H9 (cell line): ENCODE data around the gene DOCK9. TPM values are rescaled to one million over a fixed set of nuclear protein-coding genes. Genes with fewer than 3 reads are reported as not detected.

Source experiments
- DNase-seq: peaks from one replicate; pipeline ENCODE4 v3.0.0-alpha.2; 2017
- H2AFZ ChIP-seq: one replicate; pipeline ENCODE4 v1.6.1; 2013; ENCODE audit warnings: mild to moderate bottlenecking, low read length, control low read depth, moderate library complexity
- H2AK5ac ChIP-seq: 2 replicates; pipeline ENCODE4 v1.6.1; 2013; ENCODE audit warnings: low read length, control low read depth, mixed read lengths; ENCODE audit not compliant: insufficient read length
- H2BK120ac ChIP-seq: one replicate; pipeline ENCODE4 v1.6.1; 2013; ENCODE audit warnings: low read depth, mild to moderate bottlenecking, low read length, control low read depth, inconsistent platforms; ENCODE audit not compliant: poor library complexity, severe bottlenecking
- H2BK12ac ChIP-seq: 2 replicates; pipeline ENCODE4 v1.6.1; 2013; ENCODE audit warnings: low read length, control low read depth, mixed read lengths, low read depth; ENCODE audit not compliant: insufficient read length
- H2BK15ac ChIP-seq: 2 replicates; pipeline ENCODE4 v1.6.1; 2013; ENCODE audit warnings: low read depth, low read length, control low read depth
- H2BK20ac ChIP-seq: one replicate; pipeline ENCODE4 v1.6.1; 2013; ENCODE audit warnings: low read depth, mild to moderate bottlenecking, low read length, control low read depth, inconsistent platforms; ENCODE audit not compliant: poor library complexity, severe bottlenecking
- H2BK5ac ChIP-seq: 2 replicates; pipeline ENCODE4 v1.6.1; 2013; ENCODE audit warnings: low read length, control low read depth, mixed read lengths; ENCODE audit not compliant: insufficient read length
- H3K14ac ChIP-seq: 2 replicates; pipeline ENCODE4 v1.6.1; 2013; ENCODE audit warnings: low read length, control low read depth; ENCODE audit not compliant: insufficient read depth
- H3K18ac ChIP-seq: 2 replicates; pipeline ENCODE4 v1.6.1; 2013; ENCODE audit warnings: low read depth, mild to moderate bottlenecking, mixed read lengths, low read length, control low read depth; ENCODE audit not compliant: insufficient read length
- H3K23ac ChIP-seq: 2 replicates; pipeline ENCODE4 v1.6.1; 2013; ENCODE audit warnings: low read length, control low read depth, mixed read lengths, low read depth; ENCODE audit not compliant: insufficient read length
- H3K23me2 ChIP-seq: 2 replicates; pipeline ENCODE4 v1.6.1; 2013; ENCODE audit warnings: low read depth, mild to moderate bottlenecking, mixed read lengths, low read length, control low read depth; ENCODE audit not compliant: insufficient read length, poor library complexity, severe bottlenecking
- H3K27ac ChIP-seq: 2 replicates; pipeline ENCODE4 v1.5.1; 2013; ENCODE audit warnings: low read length, control low read depth, mixed read lengths, low read depth; ENCODE audit not compliant: insufficient read length
- H3K27me3 ChIP-seq: 2 replicates; pipeline ENCODE4 v1.6.1; 2013; ENCODE audit warnings: low read length, control low read depth, inconsistent platforms; ENCODE audit not compliant: insufficient read depth
- H3K4ac ChIP-seq: 2 replicates; pipeline ENCODE4 v1.6.1; 2013; ENCODE audit warnings: low read depth, mild to moderate bottlenecking, control low read depth, inconsistent platforms, low read length, moderate library complexity
- H3K4me1 ChIP-seq: 2 replicates; pipeline ENCODE4 v1.6.1; 2013; ENCODE audit warnings: low read length, control low read depth, inconsistent platforms; ENCODE audit not compliant: insufficient read depth
- H3K4me2 ChIP-seq: 2 replicates; pipeline ENCODE4 v1.6.1; 2013; ENCODE audit warnings: low read length, control low read depth, mixed read lengths; ENCODE audit not compliant: insufficient read length, insufficient read depth
- H3K56ac ChIP-seq: 2 replicates; pipeline ENCODE4 v1.6.1; 2013; ENCODE audit warnings: low read depth, mild to moderate bottlenecking, mixed read lengths, low read length, control low read depth; ENCODE audit not compliant: insufficient read length
- H3K79me1 ChIP-seq: 2 replicates; pipeline ENCODE4 v1.6.1; 2013; ENCODE audit warnings: low read depth, mild to moderate bottlenecking, moderate library complexity, low read length, control low read depth, inconsistent platforms; ENCODE audit not compliant: insufficient read depth, poor library complexity, severe bottlenecking
- H3K79me2 ChIP-seq: 2 replicates; pipeline ENCODE4 v1.6.1; 2013; ENCODE audit warnings: low read length, control low read depth, inconsistent platforms; ENCODE audit not compliant: insufficient read depth
- H3K9ac ChIP-seq: 2 replicates; pipeline ENCODE4 v1.6.1; 2013; ENCODE audit warnings: low read length, control low read depth, mixed read lengths; ENCODE audit not compliant: insufficient read length; ENCODE audit errors: extremely low read depth
- H3K9me3 ChIP-seq: one replicate; pipeline ENCODE4 v1.6.1; 2013; ENCODE audit warnings: low read depth, low read length, inconsistent platforms; ENCODE audit not compliant: control insufficient read depth
- H3T11ph ChIP-seq: one replicate; pipeline ENCODE4 v1.6.1; 2013; ENCODE audit warnings: mild to moderate bottlenecking, low read length, control low read depth, inconsistent platforms
- H4K20me1 ChIP-seq: one replicate; pipeline ENCODE4 v1.6.1; 2013; ENCODE audit not compliant: control insufficient read depth, insufficient read length, insufficient read depth
- H4K5ac ChIP-seq: 2 replicates; pipeline ENCODE4 v1.6.1; 2013; ENCODE audit warnings: low read depth, mild to moderate bottlenecking, mixed read lengths, low read length, control low read depth; ENCODE audit not compliant: insufficient read length
- H4K8ac ChIP-seq: replicated peaks from 2 replicates; pipeline ENCODE4 v1.6.1; 2013; ENCODE audit warnings: low read length, control low read depth, mixed read lengths, low read depth; ENCODE audit not compliant: insufficient read length
- H4K91ac ChIP-seq: 2 replicates; pipeline ENCODE4 v1.6.1; 2013; ENCODE audit warnings: low read depth, mild to moderate bottlenecking, moderate library complexity, mixed read lengths, low read length, control low read depth; ENCODE audit not compliant: insufficient read length
- H3K27ac Mint-ChIP-seq, 3 experiments: 2 replicates in 2 of 3; 3 replicates in 1 of 3; pipeline ENCODE4 v1.8.0; 2020 to 2021; ENCODE audit warnings: mixed read lengths in 3 of 3, mild to moderate bottlenecking in 1 of 3, moderate library complexity in 1 of 3
- H3K27me3 Mint-ChIP-seq: 2 replicates; pipeline ENCODE4 v1.8.0; 2021; ENCODE audit warnings: low read depth, mild to moderate bottlenecking, moderate library complexity, mixed read lengths
- H3K36me3 Mint-ChIP-seq, 3 experiments: 2 replicates in 2 of 3; 3 replicates in 1 of 3; pipeline ENCODE4 v1.8.0; 2020 to 2021; ENCODE audit warnings: low read depth in 3 of 3, mixed read lengths in 3 of 3; ENCODE audit not compliant: insufficient read depth in 1 of 3
- H3K4me1 Mint-ChIP-seq, 2 experiments: 2 replicates each; pipeline ENCODE4 v1.8.0; 2020; ENCODE audit warnings: mixed read lengths in 2 of 2
- H3K4me3 Mint-ChIP-seq, 2 experiments: 2 replicates in 1 of 2; 3 replicates in 1 of 2; pipeline ENCODE4 v1.8.0; 2020 to 2021; ENCODE audit warnings: mild to moderate bottlenecking in 2 of 2, mixed read lengths in 2 of 2, moderate library complexity in 1 of 2
- H3K9me3 Mint-ChIP-seq, 2 experiments: 2 replicates in 1 of 2; 3 replicates in 1 of 2; pipeline ENCODE4 v1.8.0; 2020; ENCODE audit warnings: mild to moderate bottlenecking in 2 of 2, mixed read lengths in 2 of 2, moderate library complexity in 1 of 2
- WGBS: extraction: QIAGEN DNeasy Blood & Tissue Kit; methylation state at CpG from one replicate; pipeline ENCODE4 v1.1.7; 2013; ENCODE audit warnings: missing lambda C conversion rate, low lambda C conversion rate, mixed read lengths; ENCODE audit not compliant: insufficient read length; ENCODE audit errors: extremely low coverage; 5-methylcytosine and 5-hydroxymethylcytosine counted together
- total RNA-seq: library from RNA; stranded (reverse); gene quantifications from 2 replicates; pipeline ENCODE4 v1.2.1, GENCODE V29; 2021
- TF ChIP-seq, protein P1 (sequence below): fragments of 200-600 bp; sonication (generic); conservative IDR thresholded peaks from 3 replicates; pipeline ENCODE4 v1.8.0; 2021; ENCODE audit warnings: antibody characterized with exemption, mild to moderate bottlenecking

Gene DOCK9
- total RNA-seq, 1 experiment from 2014 or later = 23.0 TPM

DNA sequence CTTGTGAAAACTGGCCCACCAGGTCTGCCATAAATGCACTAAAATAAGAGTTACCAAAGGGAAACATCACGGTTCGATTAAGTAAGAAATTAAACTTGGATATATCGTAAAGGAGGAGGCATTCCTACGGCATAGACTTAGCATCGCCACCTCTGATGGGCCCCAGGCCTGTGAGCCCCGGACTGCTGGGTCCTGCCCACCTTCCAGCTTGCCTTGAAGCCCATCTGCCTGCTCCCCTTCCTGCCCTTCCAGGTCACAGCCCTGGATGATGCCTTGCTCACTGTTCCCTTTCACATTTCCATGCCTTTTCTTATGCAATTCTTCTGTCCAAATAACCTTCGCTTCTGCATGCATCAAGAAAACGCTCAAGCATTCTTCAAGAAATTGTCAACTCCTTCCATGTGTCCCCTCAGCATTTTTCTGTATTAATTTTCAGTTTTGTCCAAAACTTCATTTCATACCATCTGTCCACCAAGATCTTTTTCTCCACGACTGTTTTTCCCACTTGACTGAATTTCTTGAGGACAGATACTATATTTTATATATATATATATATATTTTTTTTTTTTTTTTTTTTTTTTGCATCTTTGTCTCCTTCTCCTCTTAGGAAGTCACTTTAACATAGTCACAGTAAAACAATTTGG lies 91.2 kb downstream of the DOCK9 start:
- Histone ChIP-seq H3K9ac (no peak overlapping the region), H2BK15ac (no peak overlapping the region), H4K91ac (no peak overlapping the region), H2BK20ac (no peak overlapping the region), H3K79me2 (no peaks in the 10 kb centered on the region), H4K8ac (no peak overlapping the region), H3K23ac (no peak overlapping the region), H4K5ac (no peak overlapping the region), H3K27ac (no peak overlapping the region), H3K56ac (no peak overlapping the region), H3K4me2 (no peak overlapping the region), H3K4ac (no peak overlapping the region), H4K20me1 (no peaks in the 10 kb centered on the region), H2AK5ac (no peak overlapping the region), H2BK5ac (no peak overlapping the region), H3K4me1 (peaks cover 15% of the 10 kb centered on the region; the same call in 1 of the 2 replicates), H3T11ph (no peak overlapping the region), H2AFZ (no peak overlapping the region), H2BK120ac (no peak overlapping the region), H3K14ac (no peak overlapping the region), H3K27me3 (no peaks in the 10 kb centered on the region), H3K18ac (no peak overlapping the region), H2BK12ac (no peak overlapping the region), H3K9me3 (no peaks in the 10 kb centered on the region), H3K79me1 (no peaks in the 10 kb centered on the region), H3K23me2 (no peaks in the 10 kb centered on the region)
- Mint-ChIP-seq H3K27ac (no peak overlapping the region), H3K36me3 (peaks cover 0 to 4% (median 0%) of the 10 kb centered on the region in 3 experiments; a peak in 2 of 7 replicates), H3K4me1 (peaks cover 32 to 34% of the 10 kb centered on the region in 2 experiments), H3K4me3 (no peak overlapping the region), H3K9me3 (no peaks in the 10 kb centered on the region; a peak in 1 of 5 replicates), H3K27me3 (no peaks in the 10 kb centered on the region)
- no peak for DNase-seq
- WGBS = no CpG with 5 or more reads among the region's 9 CpGs
- TF ChIP-seq, protein P1, sequence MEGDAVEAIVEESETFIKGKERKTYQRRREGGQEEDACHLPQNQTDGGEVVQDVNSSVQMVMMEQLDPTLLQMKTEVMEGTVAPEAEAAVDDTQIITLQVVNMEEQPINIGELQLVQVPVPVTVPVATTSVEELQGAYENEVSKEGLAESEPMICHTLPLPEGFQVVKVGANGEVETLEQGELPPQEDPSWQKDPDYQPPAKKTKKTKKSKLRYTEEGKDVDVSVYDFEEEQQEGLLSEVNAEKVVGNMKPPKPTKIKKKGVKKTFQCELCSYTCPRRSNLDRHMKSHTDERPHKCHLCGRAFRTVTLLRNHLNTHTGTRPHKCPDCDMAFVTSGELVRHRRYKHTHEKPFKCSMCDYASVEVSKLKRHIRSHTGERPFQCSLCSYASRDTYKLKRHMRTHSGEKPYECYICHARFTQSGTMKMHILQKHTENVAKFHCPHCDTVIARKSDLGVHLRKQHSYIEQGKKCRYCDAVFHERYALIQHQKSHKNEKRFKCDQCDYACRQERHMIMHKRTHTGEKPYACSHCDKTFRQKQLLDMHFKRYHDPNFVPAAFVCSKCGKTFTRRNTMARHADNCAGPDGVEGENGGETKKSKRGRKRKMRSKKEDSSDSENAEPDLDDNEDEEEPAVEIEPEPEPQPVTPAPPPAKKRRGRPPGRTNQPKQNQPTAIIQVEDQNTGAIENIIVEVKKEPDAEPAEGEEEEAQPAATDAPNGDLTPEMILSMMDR = no peak
